Measurements from ENCODE around the gene FLII. TPM values are rescaled to one million over a fixed set of nuclear protein-coding genes. Genes with fewer than 3 reads are reported as not detected.

Gene FLII
- total RNA-seq, 2 donors from 2014 or later, result 280 to 347 TPM

DNA sequence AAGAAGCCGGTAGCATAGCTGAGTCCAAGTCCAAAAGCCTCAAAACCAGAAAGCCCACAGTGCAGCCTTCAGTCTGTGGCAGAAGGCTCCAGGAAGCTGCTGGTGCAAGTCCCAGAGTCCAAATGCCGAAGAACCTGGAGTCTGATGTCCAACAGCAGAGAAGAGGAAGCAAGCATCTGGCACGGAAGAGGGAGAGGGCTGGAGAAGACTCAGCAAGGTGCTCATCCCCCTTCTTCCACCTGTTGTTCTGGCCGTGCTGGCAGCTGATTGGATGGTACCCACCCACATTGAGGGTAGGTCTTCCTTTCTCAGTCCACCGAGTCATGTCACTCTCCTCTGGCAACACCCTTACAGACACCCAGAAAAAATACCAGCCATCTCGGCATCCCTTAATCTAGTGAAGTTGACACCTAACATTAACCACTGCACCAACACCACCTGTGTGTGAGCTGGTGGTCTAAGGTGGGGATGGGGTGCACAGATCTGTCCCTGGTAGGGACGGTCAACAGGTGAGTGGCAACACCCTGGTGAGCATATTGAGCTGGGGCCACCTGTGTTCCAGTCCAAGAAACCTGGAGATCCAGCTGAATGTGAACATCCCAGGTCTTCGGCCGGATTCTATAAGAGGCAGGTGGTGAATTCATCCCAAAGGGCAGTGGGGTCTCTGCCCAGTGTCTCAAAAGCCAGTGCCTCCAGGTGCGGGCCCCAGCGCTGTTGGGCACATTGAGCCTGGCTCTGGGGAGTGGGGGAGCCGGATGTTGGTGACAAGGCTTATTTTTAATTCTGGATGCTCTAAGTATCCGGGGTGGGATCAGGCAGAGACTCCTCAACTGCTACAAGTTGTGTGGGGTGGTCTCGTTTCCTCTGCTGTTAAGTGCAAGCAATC, 11.8 kb upstream of the FLII start:
- Histone ChIP-seq H3K27ac (no peak overlapping the region), H3K4me3 (no peak overlapping the region), H3K4me1 (replicated peaks) (no peaks in the 10 kb centered on the region), H3K36me3 (peaks cover 4 to 6% of the 10 kb centered on the region in 2 donors), H3K9me3 (no peaks in the 10 kb centered on the region), H3K27me3 (replicated peaks; ENCODE audit: insufficient read depth) (no peaks in the 10 kb centered on the region)
- DNase-seq (ENCODE audit: low spot score), result no peak
- TF ChIP-seq, protein P1, sequence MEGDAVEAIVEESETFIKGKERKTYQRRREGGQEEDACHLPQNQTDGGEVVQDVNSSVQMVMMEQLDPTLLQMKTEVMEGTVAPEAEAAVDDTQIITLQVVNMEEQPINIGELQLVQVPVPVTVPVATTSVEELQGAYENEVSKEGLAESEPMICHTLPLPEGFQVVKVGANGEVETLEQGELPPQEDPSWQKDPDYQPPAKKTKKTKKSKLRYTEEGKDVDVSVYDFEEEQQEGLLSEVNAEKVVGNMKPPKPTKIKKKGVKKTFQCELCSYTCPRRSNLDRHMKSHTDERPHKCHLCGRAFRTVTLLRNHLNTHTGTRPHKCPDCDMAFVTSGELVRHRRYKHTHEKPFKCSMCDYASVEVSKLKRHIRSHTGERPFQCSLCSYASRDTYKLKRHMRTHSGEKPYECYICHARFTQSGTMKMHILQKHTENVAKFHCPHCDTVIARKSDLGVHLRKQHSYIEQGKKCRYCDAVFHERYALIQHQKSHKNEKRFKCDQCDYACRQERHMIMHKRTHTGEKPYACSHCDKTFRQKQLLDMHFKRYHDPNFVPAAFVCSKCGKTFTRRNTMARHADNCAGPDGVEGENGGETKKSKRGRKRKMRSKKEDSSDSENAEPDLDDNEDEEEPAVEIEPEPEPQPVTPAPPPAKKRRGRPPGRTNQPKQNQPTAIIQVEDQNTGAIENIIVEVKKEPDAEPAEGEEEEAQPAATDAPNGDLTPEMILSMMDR (IDR thresholded peaks at IDR 0.05), result no peak
- TF ChIP-seq POLR2AphosphoS5 (IDR thresholded peaks at IDR 0.05), result no peak
- TF ChIP-seq POLR2A (IDR thresholded peaks at IDR 0.05), result no peak
- intact Hi-C loops (cut with DNase I), result no loop called here
- 81% methylated on average over 14 of the region's 14 CpGs for WGBS

DNA sequence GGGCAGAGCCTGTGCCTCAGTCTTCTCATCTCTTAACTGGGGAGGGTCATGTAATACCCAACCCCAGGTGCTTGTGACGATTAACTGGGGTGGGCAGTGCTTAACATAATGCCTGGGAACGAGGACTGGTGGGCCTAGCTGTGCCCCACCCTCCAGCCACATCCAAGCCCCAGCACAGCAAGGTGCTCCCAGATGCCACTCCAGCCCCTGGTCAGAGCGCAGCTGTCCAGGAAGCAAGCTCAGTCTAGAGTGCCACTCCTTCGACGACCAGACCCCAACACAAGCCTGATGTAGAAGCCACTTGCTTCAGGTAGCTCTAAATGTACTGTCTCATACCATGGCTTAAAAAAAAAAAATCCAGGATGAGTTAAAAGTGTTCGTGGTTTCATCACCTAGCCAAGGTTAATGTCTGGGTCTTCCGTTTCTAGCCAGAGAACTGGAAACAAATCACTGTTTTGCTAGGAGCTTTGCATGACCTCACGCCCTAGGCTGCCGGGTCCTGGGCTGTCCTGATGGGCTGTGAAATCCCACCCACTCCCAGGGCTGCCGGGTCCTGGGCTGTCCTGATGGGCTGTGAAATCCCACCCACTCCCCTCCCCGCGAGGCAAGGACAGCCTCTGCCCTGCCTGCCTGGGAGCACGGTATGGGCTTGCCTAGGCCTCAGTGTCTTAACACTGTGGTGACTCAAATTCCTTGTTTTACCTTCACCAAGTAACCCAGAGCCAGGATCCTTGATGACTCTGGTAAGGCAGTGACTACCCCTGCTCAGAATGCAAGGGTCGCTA, 9.6 kb upstream of the FLII start:
- peaks cover 11 to 19% of the 10 kb centered on the region in 2 donors for H3K36me3 ChIP-seq
- TF ChIP-seq POLR2AphosphoS5 (IDR thresholded peaks at IDR 0.05) (no peak), POLR2A (IDR thresholded peaks at IDR 0.05) (no peak)
- TF ChIP-seq, protein P1 (IDR thresholded peaks at IDR 0.05), result no peak
- 44% methylated on average over 13 of the region's 14 CpGs for WGBS
- intact Hi-C loops (cut with DNase I), result no loop called here
- no peak overlapping the region for H3K27ac ChIP-seq
- no peaks in the 10 kb centered on the region for H3K4me1 ChIP-seq (replicated peaks)
- H3K4me3 ChIP-seq, result no peak overlapping the region
- no peaks in the 10 kb centered on the region for H3K27me3 ChIP-seq (replicated peaks; ENCODE audit: insufficient read depth)
- no peaks in the 10 kb centered on the region for H3K9me3 ChIP-seq
- no peak for DNase-seq (ENCODE audit: low spot score)

DNA sequence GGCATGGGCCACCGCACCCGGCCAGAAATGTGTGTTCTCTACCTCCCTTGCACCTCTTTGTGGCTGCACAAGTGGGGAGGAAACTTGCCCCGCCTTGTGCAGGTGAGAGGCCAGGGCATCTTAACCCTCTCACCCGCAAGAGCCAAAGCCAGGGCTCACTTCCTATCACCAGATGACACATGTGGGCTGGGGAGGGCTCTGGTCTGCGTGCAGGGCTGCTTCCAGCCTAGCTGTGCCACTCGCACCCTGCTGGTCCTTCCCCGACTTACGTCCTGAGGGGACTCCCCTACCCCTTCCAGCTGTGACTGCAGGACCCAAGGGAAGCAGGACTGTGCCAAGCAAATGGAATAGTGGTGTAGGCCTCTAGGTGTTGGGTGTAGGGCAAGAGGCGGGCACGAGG, 8.8 kb upstream of the FLII start:
- Histone ChIP-seq H3K27ac (no peak overlapping the region), H3K4me3 (no peak overlapping the region), H3K36me3 (peaks cover 11 to 19% of the 10 kb centered on the region in 2 donors), H3K4me1 (replicated peaks) (no peaks in the 10 kb centered on the region), H3K27me3 (replicated peaks; ENCODE audit: insufficient read depth) (no peaks in the 10 kb centered on the region), H3K9me3 (no peaks in the 10 kb centered on the region)
- no peak for TF ChIP-seq POLR2AphosphoS5 (IDR thresholded peaks at IDR 0.05)
- TF ChIP-seq, protein P1 (IDR thresholded peaks at IDR 0.05), result no peak
- no peak for TF ChIP-seq POLR2A (IDR thresholded peaks at IDR 0.05)
- DNase-seq (ENCODE audit: low spot score), result no peak
- 75% methylated on average over 8 of the region's 10 CpGs for WGBS
- intact Hi-C loops (cut with DNase I), result no loop called here

DNA sequence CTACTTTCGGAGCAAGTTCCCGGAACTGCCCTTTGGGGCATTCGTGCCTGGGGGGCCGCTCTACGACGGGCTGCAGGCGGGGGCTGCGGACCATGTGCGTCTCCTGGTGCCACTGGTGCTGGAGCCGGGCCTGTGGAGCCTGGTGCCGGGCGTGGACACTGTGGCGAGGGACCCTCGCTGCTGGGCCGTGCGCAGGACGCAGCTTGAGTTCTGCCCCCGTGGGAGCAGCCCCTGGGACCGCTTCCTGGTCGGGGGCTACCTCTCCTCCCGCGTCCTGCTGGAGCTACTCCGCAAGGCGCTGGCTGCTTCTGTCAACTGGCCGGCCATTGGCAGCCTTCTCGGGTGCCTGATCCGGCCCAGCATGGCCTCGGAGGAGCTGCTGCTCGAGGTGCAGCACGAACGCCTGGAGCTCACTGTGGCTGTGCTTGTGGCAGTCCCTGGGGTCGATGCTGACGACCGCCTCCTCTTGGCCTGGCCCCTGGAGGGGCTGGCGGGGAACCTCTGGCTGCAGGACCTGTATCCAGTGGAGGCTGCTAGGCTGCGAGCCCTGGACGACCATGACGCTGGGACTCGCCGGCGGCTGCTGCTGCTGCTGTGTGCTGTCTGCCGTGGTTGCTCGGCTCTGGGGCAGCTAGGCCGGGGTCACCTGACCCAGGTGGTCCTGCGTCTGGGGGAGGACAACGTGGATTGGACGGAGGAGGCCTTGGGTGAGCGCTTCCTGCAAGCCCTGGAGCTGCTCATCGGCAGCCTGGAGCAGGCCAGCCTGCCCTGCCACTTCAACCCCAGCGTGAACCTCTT, 5.5 kb upstream of the FLII start:
- Histone ChIP-seq H3K9me3 (no peaks in the 10 kb centered on the region), H3K36me3 (peaks cover 11 to 19% of the 10 kb centered on the region in 2 donors), H3K4me1 (replicated peaks) (peaks cover 2% of the 10 kb centered on the region), H3K27ac (no peak overlapping the region), H3K27me3 (replicated peaks; ENCODE audit: insufficient read depth) (no peaks in the 10 kb centered on the region), H3K4me3 (no peak overlapping the region)
- DNase-seq (ENCODE audit: low spot score), result no peak
- 93% methylated on average over 33 of the region's 50 CpGs for WGBS
- intact Hi-C loops (cut with DNase I), result no loop called here
- TF ChIP-seq, protein P1 (IDR thresholded peaks at IDR 0.05), result no peak
- no peak for TF ChIP-seq POLR2A (IDR thresholded peaks at IDR 0.05)
- no peak for TF ChIP-seq POLR2AphosphoS5 (IDR thresholded peaks at IDR 0.05)

All from prostate gland (tissue), 2 donors.